ENCODE results near the gene LRRFIP1.
"Not testable (repeated sequence)": the region's sequence is repeated elsewhere in the genome, so short reads cannot be mapped to it uniquely, and the experiment has no call there.

LRRFIP1 gene

DNA sequence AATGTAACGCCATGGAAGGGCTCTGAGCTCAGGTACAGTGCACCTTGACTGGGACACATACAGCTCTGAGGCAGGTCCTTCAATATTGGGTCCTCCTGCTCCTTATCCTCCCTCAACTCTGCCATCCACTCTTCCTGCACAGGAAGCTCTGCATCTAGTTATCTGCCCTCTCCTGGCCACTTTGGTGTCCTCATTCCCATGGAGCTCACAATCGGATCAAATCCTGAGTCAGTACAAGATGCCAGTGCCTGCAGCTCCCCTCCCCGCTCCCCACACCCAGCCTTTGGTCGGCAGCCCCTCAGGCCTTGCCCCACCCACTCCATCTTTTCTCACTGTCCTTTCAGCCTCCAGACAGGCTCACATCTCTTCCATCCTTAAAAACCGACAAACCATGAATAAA lies 58.0 kb downstream of the LRRFIP1 start:
- no peak for DNase-seq (ENCODE audit: low spot score)

DNA sequence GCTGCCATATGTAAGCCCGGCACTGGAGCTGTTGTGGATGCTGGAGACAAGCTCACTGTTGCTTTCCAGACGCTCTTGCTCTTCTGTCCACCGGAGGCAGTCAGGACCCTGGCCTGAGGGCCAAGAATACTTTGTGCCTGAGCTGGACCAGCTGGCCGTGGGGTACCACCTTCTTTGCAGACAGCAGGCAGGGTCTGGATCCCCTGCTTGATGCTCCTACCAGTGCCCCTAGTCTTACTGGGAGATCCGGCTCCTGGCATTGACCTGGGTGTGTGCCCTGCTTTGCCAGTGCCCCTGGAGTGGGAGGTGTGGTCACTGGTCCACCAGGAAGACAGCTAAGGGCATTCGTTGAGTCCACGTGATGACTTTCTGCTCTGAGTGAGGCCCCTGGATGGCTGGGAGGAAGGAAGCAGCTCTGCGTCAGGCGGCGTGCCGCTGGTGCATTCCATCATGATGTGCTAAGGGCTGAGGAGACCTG lies 59.3 kb downstream of the LRRFIP1 start:
- DNase-seq (ENCODE audit: low spot score): no peak

DNA sequence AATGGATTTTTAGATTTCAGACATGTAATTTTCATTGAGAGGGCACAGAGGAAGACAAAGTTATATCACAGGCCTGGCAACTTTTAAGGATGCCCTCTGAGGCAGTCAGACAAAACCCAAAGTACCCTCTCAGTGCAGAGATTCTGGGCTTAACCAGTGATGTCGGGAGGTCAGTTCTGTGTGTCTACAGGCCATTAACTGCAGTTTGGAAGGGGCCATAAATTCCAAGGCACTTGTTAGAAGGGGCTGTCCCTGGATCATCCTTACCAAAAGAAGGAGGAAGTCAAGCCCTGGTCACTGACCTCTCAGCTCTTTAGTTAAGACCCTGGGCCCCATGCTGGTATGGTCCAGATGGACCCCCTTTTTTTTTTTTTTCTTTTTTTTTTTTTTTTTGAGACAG lies 60.7 kb downstream of the LRRFIP1 start:
- no peak for DNase-seq (ENCODE audit: low spot score)

DNA sequence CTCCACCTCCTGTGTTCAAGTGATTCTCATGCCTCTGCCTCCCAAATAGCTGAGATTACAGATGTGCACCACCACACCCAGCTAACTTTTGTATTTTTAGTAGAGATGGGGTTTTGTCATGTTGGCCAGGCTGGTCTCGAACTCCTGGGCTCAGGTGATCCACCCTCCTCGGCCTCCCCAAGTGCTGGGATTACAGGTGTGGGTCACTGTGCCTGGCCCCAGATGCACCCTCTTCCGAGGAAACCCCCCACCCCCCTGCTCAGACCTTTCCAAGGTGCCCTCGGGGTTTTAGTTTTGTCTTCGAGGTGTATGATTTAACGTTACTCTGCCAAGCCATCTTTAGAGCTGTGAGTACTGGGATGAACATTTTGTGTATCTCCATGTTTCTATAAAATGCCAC lies 61.2 kb downstream of the LRRFIP1 start:
- not testable (repeated sequence) for DNase-seq (ENCODE audit: low spot score)

DNA sequence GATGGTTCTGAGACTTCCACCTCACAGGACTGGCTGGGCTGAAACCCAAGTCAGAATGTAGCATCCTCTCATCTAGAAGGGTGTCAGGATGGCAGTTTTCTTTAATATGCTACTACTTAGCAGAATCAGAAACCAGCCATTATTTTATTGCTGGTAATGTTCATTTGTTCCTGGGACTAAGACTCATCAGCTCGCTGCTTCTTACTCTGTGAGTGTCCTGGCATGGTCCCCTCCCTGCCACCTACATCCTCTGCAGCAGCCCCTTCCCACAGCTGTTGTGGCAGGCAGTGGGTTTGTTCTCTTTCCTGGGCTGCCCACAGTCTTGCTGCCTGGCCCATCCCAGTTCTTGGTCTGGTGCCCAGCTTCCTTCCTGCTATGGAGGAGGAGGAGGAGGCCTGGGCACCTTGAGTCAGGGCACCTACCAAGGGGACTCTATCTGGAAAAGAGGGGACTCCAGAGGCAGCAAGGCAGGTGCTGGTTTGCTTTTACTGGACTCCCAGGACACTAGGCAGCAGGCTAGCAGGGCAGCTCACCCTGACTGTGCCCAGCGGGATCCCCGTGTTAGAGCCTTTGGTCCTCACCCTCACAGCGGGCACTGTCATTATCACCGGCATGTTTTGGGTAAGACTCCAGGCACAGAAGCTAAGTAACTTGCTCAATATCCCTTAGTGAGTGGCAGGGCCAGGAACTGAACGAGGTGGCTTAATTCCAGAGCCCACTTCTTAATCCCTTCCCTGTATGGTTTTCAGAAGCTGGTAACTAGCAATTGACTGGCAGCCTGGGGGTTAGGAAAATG lies 62.1 kb downstream of the LRRFIP1 start:
- no peak for DNase-seq (ENCODE audit: low spot score)

DNA sequence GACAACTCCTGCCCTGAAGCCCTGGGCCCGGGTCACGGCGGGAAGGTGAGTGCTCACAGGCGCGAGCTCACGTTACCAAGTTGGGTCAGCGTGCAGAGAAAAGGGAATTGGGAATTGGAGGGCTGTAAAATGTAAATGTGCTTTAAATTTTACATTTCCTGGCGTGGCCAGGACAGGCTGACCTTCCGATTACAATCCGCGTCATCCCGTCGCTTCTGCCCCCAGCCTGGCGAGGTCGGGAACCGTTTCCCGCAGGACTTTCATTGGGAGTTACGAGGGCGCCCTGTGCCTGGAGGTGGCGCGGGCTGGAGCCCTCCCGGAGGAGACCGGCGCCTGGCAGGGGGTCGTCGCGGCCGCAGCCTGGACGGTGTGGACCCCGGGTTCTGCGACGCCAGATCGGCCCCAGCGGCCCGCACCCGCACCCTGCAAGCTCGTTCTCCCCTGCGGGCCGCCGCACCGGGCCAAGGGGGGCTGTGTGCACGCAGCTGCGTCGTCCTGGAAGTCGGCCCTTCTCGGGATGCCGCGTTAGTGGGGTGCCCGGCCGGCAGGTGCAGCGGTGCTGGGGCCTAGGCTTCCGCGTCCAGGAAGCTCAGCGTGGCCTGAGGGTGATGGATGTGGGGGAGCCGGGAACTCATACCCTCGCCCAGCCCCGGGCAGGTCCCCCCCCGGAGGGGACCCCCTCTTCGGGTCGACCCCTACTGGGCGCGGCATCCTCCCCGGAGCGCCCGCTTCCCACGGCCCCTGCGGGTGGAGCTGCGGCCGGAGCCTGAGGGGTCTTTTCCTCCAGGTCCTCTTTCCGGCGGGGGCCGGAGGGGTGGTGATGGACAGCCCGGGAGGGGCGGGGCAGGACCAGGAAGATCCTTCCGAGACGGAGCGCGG lies 63.9 kb downstream of the LRRFIP1 start:
- no peak for DNase-seq (ENCODE audit: low spot score)

DNA sequence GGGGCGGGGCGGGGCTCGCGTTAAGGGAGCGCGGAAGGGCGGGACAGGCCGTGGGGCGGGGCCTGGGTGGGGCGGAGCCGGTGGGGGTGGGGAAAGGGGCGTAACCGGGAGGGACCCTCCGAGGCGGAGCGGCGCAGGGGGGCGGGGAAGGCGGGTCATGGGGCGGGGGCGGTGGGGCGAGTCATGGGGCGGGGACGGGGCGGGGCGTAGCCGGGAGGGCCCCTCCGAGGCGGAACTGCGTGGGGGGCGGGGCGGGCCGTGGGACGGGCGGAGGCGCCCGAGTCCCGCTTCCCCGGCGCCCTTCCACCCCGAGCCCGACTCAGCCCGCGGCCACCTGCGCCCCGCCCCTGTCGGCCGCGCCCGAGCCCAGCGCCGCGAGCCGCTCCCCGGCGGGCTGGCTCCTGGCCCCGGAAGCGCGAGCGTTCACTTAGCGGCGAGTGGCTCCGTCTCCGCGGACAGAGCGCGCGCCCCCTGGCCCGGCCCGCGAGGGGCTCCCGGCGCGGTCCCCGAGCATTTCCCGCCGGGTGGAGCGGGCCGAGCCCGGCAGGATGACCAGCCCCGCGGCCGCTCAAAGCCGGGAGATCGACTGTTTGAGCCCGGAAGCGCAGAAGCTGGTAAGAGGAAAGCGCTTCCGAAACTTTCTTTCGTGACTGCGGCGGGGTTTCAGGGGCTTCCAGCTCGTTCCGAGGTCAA lies 64.7 kb downstream of the LRRFIP1 start:
- DNase-seq (ENCODE audit: low spot score): peak; percentile 96

DNA sequence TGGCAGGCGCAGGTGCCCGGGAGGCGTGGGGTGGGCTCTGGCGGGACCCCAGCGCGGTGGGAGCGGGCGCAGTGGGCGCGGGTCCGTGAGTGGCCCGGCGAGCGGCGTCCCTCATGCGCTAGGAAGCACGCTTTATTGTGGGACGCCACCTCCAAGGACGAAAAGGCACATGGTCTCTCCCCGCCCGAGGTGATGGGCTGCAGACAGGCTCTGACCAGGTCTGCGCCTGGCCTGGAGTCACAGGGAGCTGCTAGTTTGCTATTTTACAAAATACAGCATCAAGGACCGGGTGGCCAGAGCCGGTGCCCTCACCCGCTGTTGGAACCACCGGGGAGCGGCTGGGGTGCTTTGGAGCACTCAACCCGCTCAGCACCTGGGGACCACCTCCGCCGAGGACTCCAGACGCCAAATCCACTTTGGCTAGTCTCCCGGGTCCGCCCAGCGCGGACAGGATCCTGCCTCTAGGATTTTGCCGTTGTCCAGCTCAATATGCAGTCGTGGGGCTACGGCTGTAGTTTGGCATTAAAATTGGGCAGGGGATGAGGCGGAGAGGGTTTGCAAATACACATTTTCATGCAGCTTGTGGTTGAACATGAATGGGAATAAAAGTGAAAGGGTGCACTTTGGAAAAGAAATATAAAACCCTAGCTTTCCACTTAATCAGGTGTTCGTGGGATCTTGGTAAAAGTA lies 65.4 kb downstream of the LRRFIP1 start:
- DNase-seq (ENCODE audit: low spot score): no peak

DNA sequence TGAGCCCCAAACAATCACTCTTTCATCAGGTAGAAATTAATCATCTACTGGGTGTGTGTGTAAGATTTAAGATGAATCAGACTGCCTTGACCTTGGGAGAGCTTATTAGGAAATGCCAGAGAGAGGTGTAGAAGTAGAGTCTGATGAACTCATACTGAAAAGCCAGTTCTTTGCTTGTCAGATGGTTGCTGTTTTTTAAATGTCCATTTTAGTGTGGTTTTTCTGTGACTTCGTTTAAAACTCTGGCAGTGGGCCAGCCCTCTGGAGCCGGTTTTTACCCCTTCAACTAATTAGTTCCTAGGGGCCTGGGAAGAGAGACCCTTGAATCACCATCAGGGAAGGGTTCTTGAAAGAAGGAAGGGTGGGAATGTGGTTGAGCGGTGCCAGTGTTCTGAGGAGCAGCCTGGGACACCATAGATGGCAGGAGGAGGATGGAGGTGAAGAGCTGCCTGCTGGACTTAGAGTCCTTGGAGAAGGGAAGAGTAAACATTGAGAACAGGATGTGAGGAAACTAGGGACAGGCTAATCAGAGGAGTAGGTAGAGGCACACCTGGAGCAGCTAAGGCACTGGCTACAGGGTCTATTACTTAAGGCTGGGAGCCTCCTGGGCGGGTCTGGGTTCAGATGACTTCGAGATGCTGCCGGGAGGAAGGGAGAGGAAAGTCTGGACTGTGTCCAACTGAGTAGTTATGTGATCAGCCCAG lies 66.1 kb downstream of the LRRFIP1 start:
- DNase-seq (ENCODE audit: low spot score): peak; percentile 80

DNA sequence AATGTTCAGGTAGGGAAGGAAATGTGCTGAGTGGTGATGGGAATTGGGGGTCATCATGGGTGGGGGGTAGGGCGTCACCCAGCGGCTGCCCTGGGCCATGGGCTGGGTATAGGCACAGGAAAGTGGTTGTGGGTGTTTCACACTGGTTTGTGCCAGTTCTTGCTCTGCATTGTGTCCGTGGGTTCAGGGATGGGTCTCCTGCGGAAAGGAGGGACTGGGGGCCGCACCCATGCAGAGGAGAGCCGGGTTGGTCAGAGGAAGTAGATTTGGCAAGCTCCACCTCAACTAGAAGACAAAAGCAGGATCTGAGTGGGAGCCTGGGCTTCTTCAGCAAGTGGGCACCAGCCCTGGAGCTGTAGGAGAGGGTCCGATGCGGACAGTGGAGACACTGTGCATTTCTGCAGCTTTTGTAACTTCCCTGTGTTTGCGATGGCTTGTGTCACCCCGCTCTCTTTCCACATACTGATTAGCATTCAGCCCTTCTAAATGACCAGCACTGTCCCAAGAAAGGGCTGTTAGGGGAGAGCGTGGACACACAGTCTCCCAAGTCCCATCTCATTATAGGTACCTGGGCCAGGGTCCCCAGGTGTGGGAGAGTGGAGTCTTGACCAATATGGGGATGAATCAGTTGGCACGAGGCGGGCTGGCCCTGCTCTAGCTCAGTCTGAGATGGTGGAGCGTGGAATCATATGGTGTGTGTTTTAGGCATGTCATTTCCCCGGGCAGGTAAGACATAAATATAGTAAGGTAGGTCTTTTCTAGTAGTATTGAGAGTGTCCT lies 67.2 kb downstream of the LRRFIP1 start:
- peak; percentile 53 for DNase-seq (ENCODE audit: low spot score)

DNA sequence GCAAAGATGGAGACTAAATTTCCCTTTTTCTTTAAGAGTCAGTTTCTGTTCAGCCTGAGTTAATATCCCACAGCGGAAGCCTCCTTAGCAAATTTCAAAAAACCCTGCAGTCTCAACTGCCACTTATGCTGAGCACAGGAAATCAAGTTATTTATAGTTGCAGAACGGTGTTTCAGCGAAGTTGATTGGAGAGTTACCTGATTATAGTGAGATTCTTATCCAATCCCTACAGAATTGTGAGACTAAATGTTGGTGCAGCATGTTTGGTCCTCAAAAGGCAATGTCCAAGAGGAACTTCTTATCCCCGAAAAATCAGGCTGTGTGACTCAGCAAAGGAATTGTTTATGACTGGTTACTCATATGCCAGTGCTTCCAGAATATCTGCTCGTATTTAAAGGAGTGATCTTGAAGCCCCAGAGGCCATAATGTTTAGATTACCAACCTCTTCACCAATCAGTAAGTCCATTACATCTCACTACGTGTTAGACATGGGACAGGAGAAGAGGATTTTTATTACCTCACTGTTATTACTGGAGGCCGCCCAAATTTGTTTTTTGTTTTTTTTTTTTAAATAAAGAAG lies 67.9 kb downstream of the LRRFIP1 start:
- DNase-seq (ENCODE audit: low spot score): peak; percentile 76

DNA sequence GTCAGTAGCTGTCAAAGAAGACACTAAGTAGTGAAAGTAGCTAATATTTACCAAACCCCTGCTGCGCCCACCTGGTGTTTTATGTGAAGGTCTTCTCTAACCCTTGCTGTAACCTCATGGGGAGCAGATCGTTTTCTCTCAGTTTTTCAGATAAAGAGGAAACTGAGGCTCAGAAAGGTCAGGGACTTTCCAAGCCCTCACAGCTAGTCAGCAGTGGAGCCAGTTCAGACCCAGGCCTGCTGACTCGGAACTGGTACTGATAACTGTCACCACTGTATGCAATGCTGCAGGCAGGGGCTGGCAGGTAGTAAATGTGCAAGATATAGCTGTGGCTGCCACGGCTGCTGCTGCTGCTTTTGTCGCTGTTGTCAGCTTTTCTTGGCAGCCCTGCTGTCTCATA lies 69.1 kb downstream of the LRRFIP1 start:
- DNase-seq (ENCODE audit: low spot score): peak; percentile 80

DNA sequence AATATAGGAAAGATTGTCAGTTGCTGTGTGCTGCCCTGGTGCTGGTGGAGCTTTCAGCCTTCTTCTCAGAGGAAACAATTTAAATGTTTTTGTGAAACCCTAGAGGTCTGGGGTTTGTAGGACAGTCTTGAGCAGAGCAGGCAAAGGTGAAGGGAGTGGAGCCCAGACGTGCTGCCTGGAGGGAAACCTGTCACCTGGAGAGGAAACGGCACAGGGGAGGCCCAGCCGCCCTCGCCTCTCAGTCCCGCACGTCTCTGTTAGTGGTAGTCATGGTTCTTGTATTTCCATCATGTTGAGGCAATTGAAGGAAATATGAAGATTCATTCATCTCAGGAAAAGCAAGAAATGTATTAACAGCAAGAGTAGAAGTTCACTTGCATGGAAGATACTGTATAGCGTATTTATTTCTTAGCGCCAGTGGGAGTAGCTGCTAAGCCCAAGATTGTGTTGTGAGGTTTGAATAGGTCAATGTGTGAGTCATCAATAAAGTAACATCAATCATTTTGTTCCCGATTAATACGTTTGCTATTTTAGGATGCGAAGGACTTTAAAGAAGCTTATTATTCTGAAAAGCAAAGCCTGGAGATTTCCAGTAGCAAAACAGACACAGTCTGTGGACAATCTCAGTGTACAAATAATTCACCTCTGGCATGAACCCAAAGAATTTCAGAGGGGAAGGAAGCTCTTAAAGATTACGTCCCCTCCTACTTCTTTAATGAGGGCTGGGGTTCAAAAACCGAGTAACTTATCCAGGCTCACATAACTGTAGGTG lies 70.4 kb downstream of the LRRFIP1 start:
- no peak for DNase-seq (ENCODE audit: low spot score)

DNA sequence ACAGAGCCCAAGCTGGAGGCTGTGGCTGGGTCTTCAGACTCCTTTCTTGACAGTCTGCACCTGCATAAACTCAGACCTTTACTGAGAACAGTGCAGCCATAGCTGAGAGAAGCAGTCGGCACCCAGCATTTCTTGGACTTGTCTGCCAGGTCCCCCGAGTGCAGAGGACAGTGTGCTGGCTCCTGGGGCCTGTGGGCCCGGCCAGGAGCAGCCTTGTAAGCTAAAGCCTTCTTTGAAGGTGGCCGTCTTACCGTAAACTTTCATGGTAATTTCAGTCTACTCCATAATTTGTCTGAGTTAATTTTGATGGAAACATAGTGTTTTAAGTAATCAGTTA lies 70.9 kb downstream of the LRRFIP1 start:
- no peak for DNase-seq (ENCODE audit: low spot score)

DNA sequence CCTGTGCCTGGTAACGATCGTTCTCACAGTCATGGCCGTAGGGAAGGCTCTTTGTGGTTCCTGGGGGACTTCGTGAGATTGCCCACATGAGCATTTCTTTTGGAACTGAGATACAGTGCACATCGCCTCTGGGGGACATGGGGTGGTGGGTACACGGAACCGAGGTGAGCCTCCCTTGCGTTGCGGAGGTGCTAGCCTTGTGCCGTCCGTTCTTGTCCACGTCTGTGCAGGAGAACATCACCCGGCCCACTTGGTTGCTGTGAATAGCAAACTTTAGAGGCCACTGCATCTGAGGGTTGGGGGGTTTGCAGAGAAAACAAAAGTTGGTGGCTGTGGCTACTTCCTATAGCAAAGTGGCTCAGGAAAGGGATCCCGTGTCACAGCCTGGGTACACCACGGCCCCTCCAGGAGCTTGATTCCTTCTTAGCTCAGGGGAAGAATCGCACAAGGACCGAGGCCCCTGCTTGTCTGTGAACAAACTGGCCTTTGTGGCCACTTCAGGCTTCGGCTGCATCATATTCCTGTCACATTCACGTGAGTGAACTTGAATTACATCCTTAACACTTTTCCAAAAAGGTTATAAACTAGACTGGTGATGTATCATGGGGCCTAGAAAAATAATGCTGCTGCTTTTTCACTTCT lies 72.6 kb downstream of the LRRFIP1 start:
- no peak for DNase-seq (ENCODE audit: low spot score)

DNA sequence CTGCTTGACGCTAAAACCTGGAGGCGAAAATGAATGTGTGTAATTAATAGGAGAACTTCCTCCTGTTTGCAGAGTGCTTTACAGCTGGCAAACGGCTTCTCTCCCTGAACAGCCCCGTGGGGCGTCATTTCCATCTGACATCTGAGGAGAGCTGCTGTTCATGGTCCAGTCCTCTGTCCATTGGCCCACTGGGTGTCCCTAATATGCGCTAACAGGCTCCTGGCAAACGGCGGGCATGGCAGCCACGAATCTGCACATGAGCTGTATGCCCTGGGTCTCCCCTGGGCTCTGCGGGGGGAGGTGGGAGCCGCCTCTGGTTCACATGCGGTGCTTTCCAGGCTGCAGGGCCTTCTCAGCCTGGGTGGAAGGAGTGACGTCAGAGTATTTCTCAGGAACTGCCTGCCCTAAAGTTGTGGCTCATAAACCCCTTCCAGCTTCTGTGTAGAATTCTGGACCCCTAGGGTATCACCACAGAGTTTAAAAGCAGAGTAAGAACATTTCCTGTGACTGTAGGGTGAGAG lies 73.2 kb downstream of the LRRFIP1 start:
- DNase-seq (ENCODE audit: low spot score): peak; percentile 84

DNA sequence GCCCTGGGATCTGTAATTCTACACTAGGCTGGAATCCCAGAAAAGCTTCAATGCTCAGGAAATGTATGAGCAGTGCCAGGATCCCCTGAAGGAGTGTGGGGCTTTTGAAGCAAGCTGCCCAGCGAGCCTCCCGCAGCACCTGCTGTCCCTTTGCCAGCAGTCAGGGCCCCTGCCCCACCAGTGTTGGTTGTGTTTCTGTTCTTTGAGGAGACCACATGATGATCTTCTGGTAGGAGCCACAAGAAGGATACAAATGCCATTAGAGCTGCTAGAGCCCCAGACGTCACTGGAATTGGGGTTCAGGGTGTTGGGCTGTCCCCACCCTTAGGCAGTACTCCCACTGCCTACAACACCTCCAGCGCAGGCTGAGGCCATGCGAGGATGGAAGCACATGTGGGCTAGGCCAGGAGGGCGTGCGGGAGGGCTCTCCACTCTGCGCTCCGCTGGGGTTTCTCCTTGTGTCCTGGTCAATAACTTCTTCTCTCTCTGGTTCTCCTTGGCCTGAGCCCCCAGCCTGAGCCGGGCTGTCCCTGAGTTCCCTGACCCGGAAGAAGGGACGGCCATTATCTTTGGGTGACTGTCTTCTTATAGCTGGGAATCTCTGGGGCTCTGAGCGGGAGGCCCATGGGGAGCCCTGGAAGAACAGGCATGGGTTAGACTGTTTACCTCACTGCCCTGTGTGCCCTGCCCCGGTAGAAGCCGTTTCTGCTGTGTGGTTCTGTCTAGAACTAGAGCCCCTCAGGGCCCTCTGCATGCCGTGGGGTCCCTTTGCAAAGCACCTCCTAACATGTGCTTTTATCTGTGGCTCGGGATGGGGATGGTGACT lies 73.9 kb downstream of the LRRFIP1 start:
- DNase-seq (ENCODE audit: low spot score): no peak

All from activated CD4-positive, alpha-beta T cell treated with anti-CD3 and anti-CD28 coated beads, Interleukin-2, Interleukin-4, amounts not matched to agents 100 ng/mL and 50 ng/mL, durations not matched to agents 16 hours and 8 hours (primary cell).